ENCODE measurements around the gene SP6. TPM values are rescaled to one million over a fixed set of nuclear protein-coding genes. Genes with fewer than 3 reads are reported as not detected.

Gene SP6
- total RNA-seq, 1 experiment from 2014 or later: 3.1 TPM

- H3F3A ChIP-seq (ENCODE audit: low read length, unreplicated experiment): no peaks in the 10 kb centered on the region
- no peaks in the 10 kb centered on the region for H3K4me1 ChIP-seq (ENCODE audit: insufficient read depth, low read length)
- no peak overlapping the region for H3K4me2 ChIP-seq (ENCODE audit: low read length)
- ChIA-PET CTCF (no interaction called here), POLR2A (ENCODE audit: unreplicated experiment) (no interaction called here)
- no peak overlapping the region for H3K27ac ChIP-seq (ENCODE audit: low read length)
- peaks cover 15% of the 10 kb centered on the region; the same call in 1 of the 2 replicates for H3K36me3 ChIP-seq (ENCODE audit: low read depth, low read length)
- H3K9me2 ChIP-seq (replicated peaks; ENCODE audit: low read length): no peaks in the 10 kb centered on the region
- no peak for ATAC-seq
- intact Hi-C loops (cut with micrococcal nuclease): no loop called here
- BruUV-seq (replicated peaks): no TSS peak
- no peak overlapping the region for H3K9ac ChIP-seq (ENCODE audit: low read length)
- no peaks in the 10 kb centered on the region for H3K9me3 ChIP-seq (ENCODE audit: low read length)
- DNase-seq: no peak
- H2AFZ ChIP-seq (ENCODE audit: low read length): no peak overlapping the region
- TF ChIP-seq EZH2 (IDR thresholded peaks at IDR 0.05; ENCODE audit: low read length, unreplicated experiment): no peak
- TF ChIP-seq EZH2phosphoT487 (IDR thresholded peaks at IDR 0.05; ENCODE audit: borderline replicate concordance, low read length): no peak
- no peak for TF ChIP-seq CTCF (conservative IDR thresholded peaks at IDR 0.05; ENCODE audit: low read depth, low read length)
- H4K20me1 ChIP-seq (ENCODE audit: low read length): no peaks in the 10 kb centered on the region
- H3K27me3 ChIP-seq (ENCODE audit: low read length): no peaks in the 10 kb centered on the region
- no peak overlapping the region for H3K4me3 ChIP-seq (ENCODE audit: low read length)
- no peaks in the 10 kb centered on the region for H3K79me2 ChIP-seq (ENCODE audit: low read length)
Measured at GRCh38 chr17:47803201-47803600, 47.8 kb downstream of the SP6 start.

- Histone ChIP-seq H3F3A (ENCODE audit: low read length, unreplicated experiment) (no peaks in the 10 kb centered on the region), H3K9ac (ENCODE audit: low read length) (no peak overlapping the region), H3K27ac (ENCODE audit: low read length) (no peak overlapping the region), H3K27me3 (ENCODE audit: low read length) (no peaks in the 10 kb centered on the region), H4K20me1 (ENCODE audit: low read length) (no peaks in the 10 kb centered on the region), H3K9me3 (ENCODE audit: low read length) (no peaks in the 10 kb centered on the region), H2AFZ (ENCODE audit: low read length) (no peak overlapping the region), H3K4me2 (ENCODE audit: low read length) (no peak overlapping the region), H3K4me3 (ENCODE audit: low read length) (no peak overlapping the region), H3K36me3 (ENCODE audit: low read depth, low read length) (peaks cover 8% of the 10 kb centered on the region; the same call in 1 of the 2 replicates), H3K4me1 (ENCODE audit: insufficient read depth, low read length) (no peaks in the 10 kb centered on the region), H3K9me2 (replicated peaks; ENCODE audit: low read length) (no peaks in the 10 kb centered on the region), H3K79me2 (ENCODE audit: low read length) (no peaks in the 10 kb centered on the region)
- BruUV-seq (replicated peaks): no TSS peak
- intact Hi-C loops (cut with micrococcal nuclease): loop anchor here (1.0 kb wide), 2 partner anchors 26 to 103 kb away; no protein-coding TSS in a partner anchor
- peak; percentile 97 for ATAC-seq
- CTCF ChIA-PET: interaction anchor here (0.6 kb wide), 1 partner anchor 111 kb away, joined by 3 read pairs; no protein-coding TSS in a partner anchor
- peak; percentile 80 for DNase-seq
- POLR2A ChIA-PET (ENCODE audit: unreplicated experiment): no interaction called here
- TF ChIP-seq CTCF (conservative IDR thresholded peaks at IDR 0.05; ENCODE audit: low read depth, low read length): peak; percentile 87
- no peak for TF ChIP-seq EZH2 (IDR thresholded peaks at IDR 0.05; ENCODE audit: low read length, unreplicated experiment)
- TF ChIP-seq EZH2phosphoT487 (IDR thresholded peaks at IDR 0.05; ENCODE audit: borderline replicate concordance, low read length): no peak
Measured at GRCh38 chr17:47802341-47803022, 48.5 kb downstream of the SP6 start.

DNA sequence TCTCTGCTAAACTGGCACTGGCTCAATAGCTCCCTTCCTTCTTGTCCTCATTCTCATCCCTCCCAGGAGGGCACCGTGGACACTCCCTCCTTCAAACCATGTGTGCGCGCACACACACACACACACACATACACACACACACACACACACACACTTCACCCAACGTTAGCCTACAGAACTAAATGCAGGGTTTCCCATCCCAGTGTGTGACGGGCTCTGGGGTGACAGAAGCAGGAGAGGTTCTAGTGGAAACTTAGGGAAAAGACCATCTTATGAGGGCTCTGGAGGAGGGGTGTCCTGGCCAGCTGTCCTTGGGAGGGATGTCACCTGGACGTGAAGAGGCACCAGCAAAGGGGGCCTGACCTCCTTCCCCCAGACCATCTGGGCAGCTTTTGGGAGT lies 49.1 kb downstream of the SP6 start:
- no TSS peak for BruUV-seq (replicated peaks)
- ChIA-PET POLR2A (ENCODE audit: unreplicated experiment) (no interaction called here), CTCF (interaction anchor here (0.6 kb wide), 3 partner anchors 16 to 110 kb away, joined by 3 read pairs; no protein-coding TSS in a partner anchor)
- H3K9me3 ChIP-seq (ENCODE audit: low read length): no peaks in the 10 kb centered on the region
- H2AFZ ChIP-seq (ENCODE audit: low read length): no peak overlapping the region
- no peak overlapping the region for H3K4me3 ChIP-seq (ENCODE audit: low read length)
- no peak for ATAC-seq
- no peak overlapping the region for H3K27ac ChIP-seq (ENCODE audit: low read length)
- H3K4me2 ChIP-seq (ENCODE audit: low read length): no peak overlapping the region
- no peaks in the 10 kb centered on the region for H3K9me2 ChIP-seq (replicated peaks; ENCODE audit: low read length)
- no peaks in the 10 kb centered on the region for H3F3A ChIP-seq (ENCODE audit: low read length, unreplicated experiment)
- TF ChIP-seq EZH2phosphoT487 (IDR thresholded peaks at IDR 0.05; ENCODE audit: borderline replicate concordance, low read length): no peak
- TF ChIP-seq EZH2 (IDR thresholded peaks at IDR 0.05; ENCODE audit: low read length, unreplicated experiment): no peak
- DNase-seq: no peak
- H3K4me1 ChIP-seq (ENCODE audit: insufficient read depth, low read length): no peaks in the 10 kb centered on the region
- peaks cover 2% of the 10 kb centered on the region; the same call in 1 of the 2 replicates for H3K36me3 ChIP-seq (ENCODE audit: low read depth, low read length)
- no peaks in the 10 kb centered on the region for H4K20me1 ChIP-seq (ENCODE audit: low read length)
- intact Hi-C loops (cut with micrococcal nuclease): loop anchor here (1.0 kb wide), 2 partner anchors 26 to 103 kb away; no protein-coding TSS in a partner anchor
- H3K79me2 ChIP-seq (ENCODE audit: low read length): no peaks in the 10 kb centered on the region
- no peak overlapping the region for H3K9ac ChIP-seq (ENCODE audit: low read length)
- no peaks in the 10 kb centered on the region for H3K27me3 ChIP-seq (ENCODE audit: low read length)

All from PC-3 (cell line).